ENCODE data around the gene CCK.

The CCK gene

DNA sequence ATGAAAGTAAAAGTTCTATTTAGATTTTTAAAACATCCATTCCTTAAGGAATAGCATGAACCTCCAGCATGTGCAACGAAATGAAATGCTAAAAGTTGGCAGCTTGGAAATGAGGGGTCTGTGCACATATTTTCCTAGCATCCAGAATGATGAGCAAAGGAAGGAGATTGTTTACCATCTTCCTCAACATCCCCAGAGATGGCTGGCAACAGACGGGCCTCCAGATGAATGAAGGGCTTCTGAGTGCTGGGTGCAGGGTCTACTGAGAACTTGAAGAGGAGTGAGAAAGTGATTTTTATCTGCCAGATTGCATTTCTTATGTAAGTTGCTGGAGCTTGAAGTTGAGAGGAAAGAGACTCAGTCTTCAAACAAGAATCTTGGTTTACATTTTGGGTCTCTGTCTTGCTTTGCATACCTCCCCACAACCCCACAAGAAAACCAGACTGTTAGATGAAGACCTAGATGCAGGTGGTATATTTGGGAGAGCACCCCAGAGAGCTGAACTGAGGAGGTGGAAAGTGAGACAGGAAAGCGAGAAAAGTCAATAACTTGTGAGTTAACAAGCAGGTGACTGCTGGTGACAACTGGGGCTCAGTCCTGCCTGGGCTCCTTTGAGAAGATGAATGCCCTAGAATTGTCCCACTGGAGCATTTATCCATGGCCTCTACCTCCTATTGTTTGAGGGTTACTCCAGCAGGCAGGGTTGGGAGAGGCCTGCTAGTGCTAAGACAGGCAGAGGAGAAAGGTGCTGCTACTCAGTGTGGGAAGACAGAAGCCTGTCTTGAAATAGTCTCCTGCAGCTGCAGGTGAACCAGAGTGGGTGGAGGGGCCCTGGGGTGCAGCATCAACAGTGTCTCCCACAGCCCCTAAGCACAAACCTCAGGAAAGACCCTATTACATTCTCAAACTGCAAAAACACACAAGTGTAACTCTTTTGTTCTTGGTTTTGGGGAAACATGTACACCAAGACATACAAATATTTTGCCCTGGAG lies 10.5 kb upstream of the CCK start:
- peaks cover 14% of the 10 kb centered on the region for H3K9me3 Mint-ChIP-seq
- no peak overlapping the region for H3K4me3 Mint-ChIP-seq
- no peaks in the 10 kb centered on the region for H3K4me1 Mint-ChIP-seq
- H3K27me3 Mint-ChIP-seq = no peaks in the 10 kb centered on the region
- H3K36me3 Mint-ChIP-seq = peaks cover 9% of the 10 kb centered on the region
- no peak overlapping the region for H3K27ac Mint-ChIP-seq

DNA sequence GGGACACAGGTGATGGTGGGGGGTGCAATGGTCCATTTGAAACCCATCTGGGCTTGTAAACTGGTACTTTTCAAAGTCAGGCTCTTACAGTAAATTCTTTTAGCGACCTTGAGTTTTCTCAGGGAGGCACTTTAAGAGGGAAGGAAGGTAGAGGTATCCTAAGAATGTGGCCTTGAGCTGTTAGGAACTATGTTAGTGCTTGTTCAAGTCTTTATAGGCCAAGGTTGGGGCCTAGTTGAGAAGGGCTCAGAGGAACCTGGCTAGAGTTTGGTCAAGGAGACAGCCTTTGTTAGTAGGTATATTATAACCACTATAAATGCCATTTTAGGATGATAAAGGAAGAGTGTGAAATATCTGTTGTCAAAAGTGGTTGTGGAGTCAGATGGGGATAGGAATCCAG lies 9.2 kb upstream of the CCK start:
- Mint-ChIP-seq H3K36me3 (peaks cover 7% of the 10 kb centered on the region), H3K4me3 (no peak overlapping the region)

DNA sequence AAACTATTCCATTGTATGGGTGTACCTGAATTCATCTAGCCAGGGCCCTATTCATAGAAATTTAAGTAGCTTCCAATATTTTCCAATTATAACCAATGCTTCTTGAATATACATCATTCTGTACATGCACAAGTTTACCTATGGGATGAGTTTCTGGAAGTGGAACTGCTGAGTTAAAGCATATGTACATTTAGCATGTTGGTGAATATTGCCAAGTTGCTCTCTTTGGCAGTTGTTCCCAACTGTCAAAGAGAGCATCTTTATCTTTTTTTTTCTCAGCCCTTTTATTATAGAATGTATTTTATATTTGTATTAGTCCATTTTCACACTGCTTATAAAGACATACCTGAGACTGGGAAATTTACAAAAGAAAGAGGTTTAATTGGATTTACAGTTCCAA lies 8.3 kb upstream of the CCK start:
- peaks cover 4% of the 10 kb centered on the region for H3K27me3 Mint-ChIP-seq
- H3K36me3 Mint-ChIP-seq = peaks cover 3% of the 10 kb centered on the region
- H3K4me3 Mint-ChIP-seq = no peak overlapping the region
- H3K4me1 Mint-ChIP-seq = no peaks in the 10 kb centered on the region
- H3K27ac Mint-ChIP-seq = no peak overlapping the region
- H3K9me3 Mint-ChIP-seq = peaks cover 17% of the 10 kb centered on the region

More for the DNA sequence above, 9.2 kb upstream of the CCK start:
- peaks cover 20% of the 10 kb centered on the region for H3K9me3 Mint-ChIP-seq
- no peaks in the 10 kb centered on the region for H3K4me1 Mint-ChIP-seq
- peaks cover 2% of the 10 kb centered on the region for H3K27me3 Mint-ChIP-seq
- no peak overlapping the region for H3K27ac Mint-ChIP-seq

GRCh38 chr3:42273361-42273760 lies 7.4 kb upstream of the CCK start:
- no peaks in the 10 kb centered on the region for H3K36me3 Mint-ChIP-seq
- H3K27me3 Mint-ChIP-seq = peaks cover 6% of the 10 kb centered on the region
- H3K9me3 Mint-ChIP-seq = peaks cover 13% of the 10 kb centered on the region
- H3K27ac Mint-ChIP-seq = no peak overlapping the region
- H3K4me3 Mint-ChIP-seq = no peak overlapping the region
- no peaks in the 10 kb centered on the region for H3K4me1 Mint-ChIP-seq

GRCh38 chr3:42271786-42272185 lies 5.8 kb upstream of the CCK start:
- H3K36me3 Mint-ChIP-seq = peaks cover 1% of the 10 kb centered on the region
- no peak overlapping the region for H3K27ac Mint-ChIP-seq
- no peaks in the 10 kb centered on the region for H3K4me1 Mint-ChIP-seq
- H3K4me3 Mint-ChIP-seq = no peak overlapping the region
- H3K9me3 Mint-ChIP-seq = peaks cover 13% of the 10 kb centered on the region
- H3K27me3 Mint-ChIP-seq = peaks cover 14% of the 10 kb centered on the region

DNA sequence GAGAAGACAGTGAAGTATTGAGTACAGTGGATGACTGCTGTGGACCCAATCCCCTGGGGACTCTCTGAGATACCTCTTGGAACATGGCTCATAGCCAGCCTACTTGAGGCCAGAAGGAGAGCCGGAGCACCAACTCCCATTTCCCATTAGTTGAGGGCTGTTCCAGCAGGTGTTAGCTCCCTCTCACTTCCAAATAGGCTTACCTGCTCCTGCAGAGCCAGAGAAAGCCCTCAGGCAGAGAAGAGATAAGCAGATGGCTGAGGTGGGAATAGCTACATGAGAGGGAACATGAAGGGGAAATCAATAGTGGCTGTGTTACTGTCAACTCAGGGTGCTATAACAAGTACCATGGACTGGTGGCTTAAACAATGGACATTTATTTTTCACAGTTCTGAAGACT lies 4.6 kb upstream of the CCK start:
- Mint-ChIP-seq H3K4me3 (no peak overlapping the region), H3K27me3 (peaks cover 19% of the 10 kb centered on the region), H3K36me3 (peaks cover 1% of the 10 kb centered on the region), H3K4me1 (no peaks in the 10 kb centered on the region), H3K9me3 (peaks cover 13% of the 10 kb centered on the region), H3K27ac (no peak overlapping the region)

DNA sequence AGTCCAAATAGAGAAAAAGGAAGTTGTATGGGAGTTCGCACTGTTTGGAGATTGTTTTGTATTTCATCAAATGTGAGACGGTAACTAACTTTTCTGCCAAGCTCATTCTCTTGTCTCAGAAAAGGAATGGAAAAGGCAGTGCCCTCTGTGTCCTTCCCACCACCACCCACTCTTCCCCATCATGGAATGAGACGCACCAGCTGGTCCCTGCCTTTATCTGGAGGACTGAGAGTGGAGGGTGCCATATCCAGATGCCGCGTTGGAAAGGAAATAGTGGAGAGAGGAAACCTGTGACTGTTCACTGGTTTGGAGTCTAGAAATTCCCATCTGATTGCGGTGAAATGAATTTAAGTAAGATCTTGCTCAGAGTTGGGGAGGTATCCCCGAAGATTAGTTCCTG lies 3.7 kb upstream of the CCK start:
- Mint-ChIP-seq H3K4me3 (no peak overlapping the region), H3K27me3 (peaks cover 22% of the 10 kb centered on the region), H3K36me3 (peaks cover 1% of the 10 kb centered on the region), H3K9me3 (peaks cover 13% of the 10 kb centered on the region), H3K27ac (no peak overlapping the region), H3K4me1 (peaks cover 1% of the 10 kb centered on the region)

GRCh38 chr3:42267878-42268277 lies 1.9 kb upstream of the CCK start:
- Mint-ChIP-seq H3K27me3 (peaks cover 33% of the 10 kb centered on the region), H3K27ac (no peak overlapping the region), H3K4me3 (no peak overlapping the region), H3K36me3 (peaks cover 1% of the 10 kb centered on the region), H3K4me1 (peaks cover 10% of the 10 kb centered on the region), H3K9me3 (peaks cover 13% of the 10 kb centered on the region)

GRCh38 chr3:42265059-42265991 lies 660 bp downstream of the CCK start:
- no peak overlapping the region for H3K27ac Mint-ChIP-seq
- H3K36me3 Mint-ChIP-seq = peaks cover 1% of the 10 kb centered on the region
- H3K9me3 Mint-ChIP-seq = no peaks in the 10 kb centered on the region
- peaks cover 42% of the 10 kb centered on the region for H3K27me3 Mint-ChIP-seq
- H3K4me1 Mint-ChIP-seq = peaks cover 10% of the 10 kb centered on the region
- no peak overlapping the region for H3K4me3 Mint-ChIP-seq

- Mint-ChIP-seq H3K9me3 (no peaks in the 10 kb centered on the region), H3K27ac (no peak overlapping the region), H3K36me3 (peaks cover 1% of the 10 kb centered on the region), H3K4me1 (peaks cover 10% of the 10 kb centered on the region), H3K27me3 (peaks cover 43% of the 10 kb centered on the region), H3K4me3 (peak overlapping the region; percentile 68)
Observed at GRCh38 chr3:42264399-42265058, 1.5 kb downstream of the CCK start.

GRCh38 chr3:42263354-42264346 lies 2.3 kb downstream of the CCK start:
- H3K4me3 Mint-ChIP-seq = peak overlapping the region; percentile 61
- H3K27me3 Mint-ChIP-seq = peaks cover 39% of the 10 kb centered on the region
- no peak overlapping the region for H3K27ac Mint-ChIP-seq
- peaks cover 1% of the 10 kb centered on the region for H3K36me3 Mint-ChIP-seq
- H3K4me1 Mint-ChIP-seq = peaks cover 10% of the 10 kb centered on the region
- no peaks in the 10 kb centered on the region for H3K9me3 Mint-ChIP-seq

DNA sequence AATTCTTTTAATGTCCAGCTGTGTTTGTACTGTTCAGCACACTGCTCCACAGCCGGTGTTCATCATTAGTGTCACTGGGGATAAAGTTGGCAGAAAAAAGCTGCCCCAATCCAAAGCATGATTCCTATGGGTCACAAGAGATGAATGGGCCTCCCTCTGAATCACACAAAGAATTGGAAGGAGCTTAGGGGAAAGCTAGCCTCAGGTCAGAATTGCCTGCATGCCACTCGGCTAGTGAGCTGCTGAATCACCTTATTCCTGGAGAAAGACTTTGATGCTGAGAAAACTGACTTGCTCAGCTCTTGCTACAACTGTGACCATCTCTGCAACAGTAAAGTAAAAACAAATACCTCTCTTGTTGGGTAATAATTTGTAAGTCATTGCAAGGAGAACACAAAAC lies 3.5 kb downstream of the CCK start:
- H3K9me3 Mint-ChIP-seq = no peaks in the 10 kb centered on the region
- H3K4me1 Mint-ChIP-seq = peaks cover 10% of the 10 kb centered on the region
- H3K27ac Mint-ChIP-seq = no peak overlapping the region
- peaks cover 40% of the 10 kb centered on the region for H3K27me3 Mint-ChIP-seq
- peaks cover 1% of the 10 kb centered on the region for H3K36me3 Mint-ChIP-seq
- H3K4me3 Mint-ChIP-seq = no peak overlapping the region

DNA sequence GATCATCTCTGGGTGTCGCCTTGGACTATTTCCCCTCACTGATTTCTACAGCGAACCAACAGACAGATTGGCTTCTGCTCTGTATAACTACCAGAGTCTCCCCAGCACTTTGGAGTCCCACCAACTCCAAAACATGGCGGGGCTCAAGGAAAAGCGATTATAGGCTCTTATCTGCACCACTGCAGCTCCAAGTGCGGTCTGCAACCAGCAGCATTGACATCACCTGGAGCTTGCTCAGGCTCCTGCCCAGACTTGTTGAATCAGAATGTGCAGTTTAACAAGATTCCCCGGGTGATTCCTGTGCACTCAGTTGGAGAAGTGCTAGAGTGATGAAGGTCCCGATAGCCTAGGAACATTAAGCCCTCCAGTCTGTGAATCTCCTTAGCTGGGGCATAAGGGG lies 9.0 kb downstream of the CCK start:
- Mint-ChIP-seq H3K4me3 (no peak overlapping the region), H3K9me3 (no peaks in the 10 kb centered on the region), H3K27ac (no peak overlapping the region), H3K27me3 (peaks cover 7% of the 10 kb centered on the region), H3K36me3 (no peaks in the 10 kb centered on the region), H3K4me1 (peaks cover 6% of the 10 kb centered on the region)

- H3K9me3 Mint-ChIP-seq = no peaks in the 10 kb centered on the region
- H3K4me3 Mint-ChIP-seq = no peak overlapping the region
- H3K4me1 Mint-ChIP-seq = peaks cover 6% of the 10 kb centered on the region
- peaks cover 6% of the 10 kb centered on the region for H3K27me3 Mint-ChIP-seq
- H3K36me3 Mint-ChIP-seq = no peaks in the 10 kb centered on the region
- no peak overlapping the region for H3K27ac Mint-ChIP-seq
Observed at GRCh38 chr3:42256135-42256819, 9.7 kb downstream of the CCK start.

Data from activated naive CD4-positive, alpha-beta T cell treated with anti-CD3 and anti-CD28 coated beads, Interleukin-2, amount 50 U/mL, for 24 hours (primary cell).